Activated T-cell treated with anti-CD3 and anti-CD28 coated beads, Interleukin-2, amount 50 U/mL, for 24 hours (primary cell): ENCODE data around the gene CLEC4C.
"Not testable (repeated sequence)": the region's sequence is repeated elsewhere in the genome, so short reads cannot be mapped to it uniquely, and the experiment has no call there.

Experiments used
- DNase-seq: peaks from one replicate; pipeline ENCODE4 v3.0.0-alpha.2; 2020
- H3K27ac Mint-ChIP-seq: 2 replicates; pipeline ENCODE4 v1.8.0; 2020; ENCODE audit warnings: mild to moderate bottlenecking, mixed read lengths
- H3K27me3 Mint-ChIP-seq: 2 replicates; pipeline ENCODE4 v1.8.0; 2020; ENCODE audit warnings: mixed read lengths
- H3K36me3 Mint-ChIP-seq: 2 replicates; pipeline ENCODE4 v1.8.0; 2020; ENCODE audit warnings: low read depth, mixed read lengths
- H3K4me1 Mint-ChIP-seq: 2 replicates; pipeline ENCODE4 v1.8.0; 2020; ENCODE audit warnings: low read depth, mixed read lengths
- H3K4me3 Mint-ChIP-seq: 2 replicates; pipeline ENCODE4 v1.8.0; 2020; ENCODE audit warnings: mild to moderate bottlenecking, moderate library complexity, mixed read lengths
- H3K9me3 Mint-ChIP-seq: 2 replicates; pipeline ENCODE4 v1.8.0; 2020; ENCODE audit warnings: mixed read lengths

CLEC4C gene

GRCh38 chr12:7751394-7751793 lies 4.2 kb upstream of the CLEC4C start:
- no peak overlapping the region for H3K27ac Mint-ChIP-seq

DNA sequence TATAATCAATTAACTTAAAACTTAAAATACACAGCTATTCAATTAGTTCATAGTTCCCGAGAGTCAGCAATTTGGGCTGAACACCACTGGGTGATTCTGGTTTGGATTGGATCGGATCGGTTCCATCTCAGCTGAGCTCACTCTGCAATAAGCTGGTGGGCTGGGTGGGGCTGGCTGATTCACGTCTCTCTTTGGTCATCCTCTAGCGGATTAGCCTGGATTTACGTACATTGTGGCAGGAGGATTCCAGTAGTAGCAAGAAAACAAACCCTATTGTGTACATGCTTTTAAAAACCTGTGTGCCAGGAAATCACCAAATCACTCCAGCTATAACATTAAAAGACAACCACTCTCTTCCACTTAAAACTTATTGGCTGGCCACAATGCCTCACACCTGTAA lies 3.2 kb upstream of the CLEC4C start:
- H3K36me3 Mint-ChIP-seq, result no peaks in the 10 kb centered on the region
- H3K27ac Mint-ChIP-seq, result no peak overlapping the region
- no peak overlapping the region for H3K4me3 Mint-ChIP-seq
- no peaks in the 10 kb centered on the region for H3K27me3 Mint-ChIP-seq
- H3K4me1 Mint-ChIP-seq, result peaks cover 2% of the 10 kb centered on the region
- no peaks in the 10 kb centered on the region for H3K9me3 Mint-ChIP-seq
- no peak for DNase-seq

More at GRCh38 chr12:7751394-7751793, 4.2 kb upstream of the CLEC4C start:
- Mint-ChIP-seq H3K9me3 (no peaks in the 10 kb centered on the region), H3K4me3 (no peak overlapping the region), H3K4me1 (peaks cover 5% of the 10 kb centered on the region), H3K27me3 (no peaks in the 10 kb centered on the region), H3K36me3 (no peaks in the 10 kb centered on the region)
- no peak for DNase-seq

DNA sequence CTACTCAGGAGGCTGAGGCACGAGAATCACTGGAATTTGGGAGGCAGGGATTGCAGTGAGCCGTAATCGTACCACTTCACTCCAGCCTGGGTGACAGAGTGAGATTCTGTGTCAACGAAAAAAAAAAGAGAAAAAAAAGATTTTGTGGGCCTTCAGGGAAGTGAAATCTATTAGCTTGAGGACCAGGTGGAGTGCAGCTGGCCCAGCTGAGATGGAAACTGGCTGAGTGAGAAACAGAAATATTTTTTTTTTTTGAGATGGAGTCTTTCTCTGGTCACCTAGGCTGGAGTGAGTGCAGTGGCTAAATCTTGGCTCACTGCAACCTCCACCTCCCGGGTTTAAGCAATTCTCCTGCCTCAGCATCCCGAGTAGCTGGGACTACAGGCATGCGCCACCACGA lies 2.3 kb upstream of the CLEC4C start:
- no peaks in the 10 kb centered on the region for H3K9me3 Mint-ChIP-seq
- no peak overlapping the region for H3K4me3 Mint-ChIP-seq
- DNase-seq, result no peak
- peaks cover 2% of the 10 kb centered on the region for H3K4me1 Mint-ChIP-seq
- H3K27me3 Mint-ChIP-seq, result no peaks in the 10 kb centered on the region
- no peak overlapping the region for H3K27ac Mint-ChIP-seq
- H3K36me3 Mint-ChIP-seq, result no peaks in the 10 kb centered on the region

DNA sequence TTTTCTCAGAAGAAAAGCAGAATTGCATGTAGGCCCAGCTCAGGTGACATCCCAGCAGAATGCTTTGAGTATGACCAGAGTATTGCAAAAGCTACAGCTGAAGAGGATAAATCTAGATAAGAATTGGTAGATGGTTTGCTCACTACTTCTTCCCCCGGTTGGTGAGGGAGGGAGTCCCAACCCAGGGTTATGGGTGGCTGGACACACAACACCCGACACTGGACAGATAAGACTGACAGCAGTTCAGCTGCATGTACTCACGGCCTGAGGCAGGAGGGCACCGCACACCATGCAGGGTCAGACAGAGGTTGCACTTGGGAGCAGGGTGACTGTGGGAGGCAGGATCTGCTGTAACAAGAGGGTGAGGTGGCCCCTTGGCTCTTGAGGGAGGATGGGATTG lies 1.7 kb upstream of the CLEC4C start:
- Mint-ChIP-seq H3K4me3 (no peak overlapping the region), H3K36me3 (no peaks in the 10 kb centered on the region), H3K9me3 (no peaks in the 10 kb centered on the region), H3K27me3 (no peaks in the 10 kb centered on the region), H3K4me1 (peaks cover 2% of the 10 kb centered on the region), H3K27ac (no peak overlapping the region)
- no peak for DNase-seq

- Mint-ChIP-seq H3K4me3 (no peak overlapping the region), H3K4me1 (peaks cover 2% of the 10 kb centered on the region), H3K27ac (no peak overlapping the region), H3K27me3 (peaks cover 1% of the 10 kb centered on the region), H3K9me3 (no peaks in the 10 kb centered on the region), H3K36me3 (no peaks in the 10 kb centered on the region)
- no peak for DNase-seq
Measured at GRCh38 chr12:7732993-7733392, 14.2 kb downstream of the CLEC4C start.

DNA sequence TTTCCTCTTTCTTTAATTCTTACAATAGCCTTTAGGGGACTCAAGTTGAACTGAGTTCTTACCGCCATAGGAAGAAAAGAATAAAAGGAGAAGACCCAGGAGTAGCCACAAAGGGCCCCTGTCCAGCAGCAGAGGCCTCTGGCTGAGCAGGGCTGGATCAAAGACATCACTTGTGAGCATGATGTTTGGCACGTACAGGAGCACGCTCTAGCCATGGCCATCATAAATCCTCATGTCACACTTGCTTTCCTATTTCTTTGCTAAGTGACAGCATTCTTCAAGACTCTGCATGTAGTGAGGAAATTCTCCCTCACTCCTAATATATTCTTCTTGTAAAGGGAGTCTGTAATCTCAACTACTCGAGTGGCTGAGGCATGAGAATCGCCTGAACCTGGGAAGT lies 15.7 kb downstream of the CLEC4C start:
- H3K9me3 Mint-ChIP-seq, result no peaks in the 10 kb centered on the region
- no peak overlapping the region for H3K27ac Mint-ChIP-seq
- H3K4me3 Mint-ChIP-seq, result no peak overlapping the region
- H3K27me3 Mint-ChIP-seq, result peaks cover 10% of the 10 kb centered on the region
- peaks cover 2% of the 10 kb centered on the region for H3K4me1 Mint-ChIP-seq
- DNase-seq, result no peak
- H3K36me3 Mint-ChIP-seq, result no peaks in the 10 kb centered on the region

DNA sequence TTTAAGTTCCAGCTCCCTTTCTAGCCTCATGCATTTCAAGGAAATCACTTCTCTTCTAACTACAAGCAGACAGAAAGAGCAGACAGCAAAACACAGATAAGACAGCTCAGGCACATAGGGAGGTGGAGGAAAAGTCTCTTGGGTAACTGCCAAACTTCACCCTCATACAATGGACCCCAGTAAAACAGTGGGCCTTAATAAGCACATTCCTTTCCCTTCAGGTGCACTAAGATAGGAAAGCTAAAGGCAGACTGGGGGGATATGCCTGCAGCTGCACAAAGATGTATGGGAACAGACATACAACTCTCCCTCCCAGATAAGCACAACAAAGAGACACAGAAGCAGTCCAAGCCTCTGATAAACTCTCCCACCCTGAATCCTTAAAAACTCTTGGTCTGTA lies 16.2 kb downstream of the CLEC4C start:
- not testable (repeated sequence) for H3K36me3 Mint-ChIP-seq, H3K4me3 Mint-ChIP-seq, H3K4me1 Mint-ChIP-seq, H3K9me3 Mint-ChIP-seq, H3K27me3 Mint-ChIP-seq, H3K27ac Mint-ChIP-seq, DNase-seq

DNA sequence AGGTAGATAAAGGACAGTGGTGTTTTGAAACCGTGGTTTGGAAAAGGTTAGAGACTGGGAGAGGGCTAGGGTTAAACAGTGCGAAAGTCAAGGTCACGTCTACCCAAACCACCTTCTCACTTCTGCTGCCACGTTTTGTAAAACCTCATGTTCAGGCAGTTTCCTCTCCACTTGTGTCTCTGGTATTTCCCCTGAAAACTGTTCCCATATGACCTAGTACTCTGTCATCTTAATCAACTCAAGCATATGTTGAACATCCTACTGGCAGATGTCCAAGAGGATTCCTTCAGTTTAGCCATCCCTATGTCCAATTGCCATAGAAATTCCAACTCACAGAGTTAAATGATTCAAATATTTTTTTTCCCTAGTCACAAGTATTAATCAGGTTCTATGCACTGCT lies 17.4 kb downstream of the CLEC4C start:
- no peak for DNase-seq
- no peak overlapping the region for H3K27ac Mint-ChIP-seq
- no peak overlapping the region for H3K4me3 Mint-ChIP-seq
- peaks cover 10% of the 10 kb centered on the region for H3K27me3 Mint-ChIP-seq
- no peaks in the 10 kb centered on the region for H3K36me3 Mint-ChIP-seq
- peaks cover 2% of the 10 kb centered on the region for H3K4me1 Mint-ChIP-seq
- H3K9me3 Mint-ChIP-seq, result no peaks in the 10 kb centered on the region

- H3K4me1 Mint-ChIP-seq, result no peaks in the 10 kb centered on the region
- no peak overlapping the region for H3K27ac Mint-ChIP-seq
- no peak overlapping the region for H3K4me3 Mint-ChIP-seq
- no peaks in the 10 kb centered on the region for H3K36me3 Mint-ChIP-seq
- no peak for DNase-seq
- H3K27me3 Mint-ChIP-seq, result peaks cover 10% of the 10 kb centered on the region
- no peaks in the 10 kb centered on the region for H3K9me3 Mint-ChIP-seq
Measured at GRCh38 chr12:7723926-7724325, 23.2 kb downstream of the CLEC4C start.

DNA sequence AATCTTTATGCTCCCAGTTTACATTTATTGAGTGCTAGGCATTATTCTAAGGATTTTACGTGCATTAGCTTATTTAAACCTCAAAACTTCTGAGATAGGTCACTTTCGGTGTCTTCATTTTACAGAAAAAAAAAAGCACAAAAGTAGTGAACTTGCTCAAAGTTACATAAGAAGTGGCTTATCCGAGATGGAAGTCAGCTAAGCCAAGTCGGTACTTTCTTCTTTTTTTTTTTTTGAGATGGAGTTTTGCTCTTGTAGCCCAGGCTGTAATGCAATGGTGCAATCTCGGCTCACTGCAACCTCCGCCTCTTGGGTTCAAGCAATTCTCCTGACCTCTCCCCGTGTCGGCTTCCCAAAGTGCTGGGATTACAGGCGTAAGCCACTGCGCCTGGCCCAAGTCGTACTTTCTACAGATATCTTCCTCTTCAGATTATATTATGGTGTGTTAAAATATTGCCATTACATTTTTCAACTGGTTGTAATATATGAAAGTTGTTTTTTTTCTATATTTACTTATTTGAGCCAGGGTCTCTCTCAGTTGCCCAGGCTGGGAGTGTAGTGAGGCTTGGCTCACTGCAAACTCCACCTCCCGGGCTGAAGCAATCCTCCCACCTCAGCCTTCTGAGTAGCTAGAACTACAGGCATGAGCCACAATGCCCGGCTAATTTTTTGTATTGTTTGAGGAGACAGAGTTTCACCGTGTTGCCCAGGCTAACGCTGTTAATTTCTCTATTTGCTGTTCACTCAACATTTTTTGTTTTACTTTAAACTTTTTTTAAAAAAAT lies 27.0 kb downstream of the CLEC4C start:
- Mint-ChIP-seq H3K4me1 (no peaks in the 10 kb centered on the region), H3K27me3 (no peaks in the 10 kb centered on the region), H3K9me3 (no peaks in the 10 kb centered on the region), H3K27ac (no peak overlapping the region), H3K4me3 (no peak overlapping the region), H3K36me3 (no peaks in the 10 kb centered on the region)
- no peak for DNase-seq

GRCh38 chr12:7716381-7716780 lies 30.8 kb downstream of the CLEC4C start:
- H3K4me1 Mint-ChIP-seq, result no peaks in the 10 kb centered on the region
- H3K27ac Mint-ChIP-seq, result no peak overlapping the region
- H3K36me3 Mint-ChIP-seq, result no peaks in the 10 kb centered on the region
- no peaks in the 10 kb centered on the region for H3K9me3 Mint-ChIP-seq
- peaks cover under 1% of the 10 kb centered on the region for H3K27me3 Mint-ChIP-seq
- no peak overlapping the region for H3K4me3 Mint-ChIP-seq
- DNase-seq, result no peak

GRCh38 chr12:7712841-7713442 lies 34.2 kb downstream of the CLEC4C start:
- no peaks in the 10 kb centered on the region for H3K4me1 Mint-ChIP-seq
- no peaks in the 10 kb centered on the region for H3K9me3 Mint-ChIP-seq
- H3K36me3 Mint-ChIP-seq, result no peaks in the 10 kb centered on the region

DNA sequence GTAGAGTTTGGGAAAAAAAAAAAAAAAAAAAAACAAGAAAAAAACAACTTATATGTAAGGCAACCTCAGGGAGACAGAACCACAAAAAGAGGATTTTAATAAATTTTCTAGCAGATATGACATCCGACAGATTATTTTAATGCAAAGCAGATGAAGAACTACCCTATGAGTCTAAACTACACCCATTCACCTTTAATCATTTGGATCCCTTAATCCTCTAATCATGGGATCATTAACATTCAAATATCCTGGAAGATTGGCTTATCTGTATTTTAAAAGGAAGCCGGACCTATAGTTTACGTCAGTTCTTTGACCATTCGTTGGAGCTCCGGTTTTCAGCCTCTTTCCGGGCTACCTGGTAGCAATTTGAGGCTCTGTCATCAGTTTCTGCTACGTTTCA lies 36.0 kb downstream of the CLEC4C start, which contains the start of gene DPPA3:
TSS of gene DPPA3 (plus strand) at position 301 of the 400 bp plus-strand sequence. CDS start 138 bp downstream, outside the sequence.
- H3K4me1 Mint-ChIP-seq, result no peaks in the 10 kb centered on the region
- no peaks in the 10 kb centered on the region for H3K9me3 Mint-ChIP-seq
- H3K4me3 Mint-ChIP-seq, result no peak within 1 kb of the TSS
- H3K36me3 Mint-ChIP-seq, result no peaks in the 10 kb centered on the region
- DNase-seq, result no peak
- H3K27ac Mint-ChIP-seq, result no peak within 1 kb of the TSS
- H3K27me3 Mint-ChIP-seq, result peaks cover 2% of the 10 kb centered on the region

More at GRCh38 chr12:7712841-7713442, 34.2 kb downstream of the CLEC4C start:
- Mint-ChIP-seq H3K27ac (no peak overlapping the region), H3K27me3 (peaks cover 2% of the 10 kb centered on the region), H3K4me3 (no peak overlapping the region)
- DNase-seq, result no peak

- Mint-ChIP-seq H3K4me1 (no peaks in the 10 kb centered on the region), H3K36me3 (no peaks in the 10 kb centered on the region), H3K9me3 (no peaks in the 10 kb centered on the region), H3K27ac (no peak overlapping the region), H3K4me3 (no peak overlapping the region), H3K27me3 (peaks cover 2% of the 10 kb centered on the region)
- no peak for DNase-seq
Measured at GRCh38 chr12:7709969-7710675, 37.1 kb downstream of the CLEC4C start.

DNA sequence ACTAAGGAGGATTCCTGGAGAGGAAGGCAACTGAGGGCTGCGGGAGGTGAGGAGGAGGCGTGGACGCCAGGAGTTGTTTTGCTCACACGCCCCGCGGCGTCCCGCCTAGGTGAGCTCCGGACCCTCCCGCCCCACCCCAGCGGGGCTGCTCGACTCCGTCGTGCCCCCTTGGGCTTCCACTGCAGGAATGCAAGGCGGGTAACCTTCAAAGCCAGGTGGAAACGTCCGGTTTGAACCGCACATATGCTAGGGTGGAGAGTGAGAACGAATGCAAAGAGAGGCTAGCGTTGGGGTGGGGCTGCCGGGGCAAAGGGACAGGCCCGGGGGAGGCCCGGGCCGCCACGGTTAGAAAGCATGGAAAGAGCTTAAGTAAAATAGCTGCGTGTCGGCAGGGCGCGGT lies 41.3 kb downstream of the CLEC4C start:
- no peaks in the 10 kb centered on the region for H3K4me1 Mint-ChIP-seq
- H3K36me3 Mint-ChIP-seq, result no peaks in the 10 kb centered on the region
- DNase-seq, result no peak
- H3K9me3 Mint-ChIP-seq, result no peaks in the 10 kb centered on the region
- H3K4me3 Mint-ChIP-seq, result no peak overlapping the region
- no peak overlapping the region for H3K27ac Mint-ChIP-seq
- H3K27me3 Mint-ChIP-seq, result no peaks in the 10 kb centered on the region
